Mucosa of descending colon (tissue), 3 donors: ENCODE results near the gene INPP4B. TPM values are rescaled to one million over a fixed set of nuclear protein-coding genes. Genes with fewer than 3 reads are reported as not detected.

Experiments used
- ATAC-seq: fragments of 200-7000 bp; cut with Tn5 transposase; one replicate; pipeline ENCODE4 v1.9.1; 2020; ENCODE audit warnings: mild to moderate bottlenecking, moderate library complexity
- DNase-seq, 3 donors: peaks; one replicate each; pipeline ENCODE4 v3.0.0-alpha.2; 2020
- H3K36me3 ChIP-seq: fragments of 200-600 bp; one replicate; pipeline ENCODE4 v1.8.0; 2021; ENCODE audit warnings: low read depth, mild to moderate bottlenecking
- H3K4me1 ChIP-seq: fragments of 200-600 bp; one replicate; pipeline ENCODE4 v1.8.0; 2021; ENCODE audit warnings: low read depth, mild to moderate bottlenecking
- H3K4me3 ChIP-seq: fragments of 200-600 bp; one replicate; pipeline ENCODE4 v1.8.0; 2021; ENCODE audit warnings: mild to moderate bottlenecking
- H3K9me3 ChIP-seq: fragments of 200-600 bp; one replicate; pipeline ENCODE4 v1.8.0; 2021; ENCODE audit warnings: mild to moderate bottlenecking
- CTCF ChIP-seq: fragments of 200-600 bp; IDR thresholded peaks from one replicate; pipeline ENCODE4 v1.8.0; 2022; ENCODE audit warnings: antibody characterized with exemption, mild to moderate bottlenecking
- intact Hi-C, 2 donors: fragments of 100-400 bp; cut with DNase I in 1 of 2; cut with micrococcal nuclease in 1 of 2; formaldehyde crosslinking; loops; one replicate each; pipeline versions ENCODE4 v1.11.0 to v1.11.1; 2022; cut with DNase I, micrococcal nuclease
- total RNA-seq, 3 donors: library from RNA; stranded (reverse); fragmentation: NEBNext Ultra II Directional in 2 of 3; extraction: Animal tissue kit (Norgen Biotek cat#: 25700) in 2 of 3; gene quantifications; one replicate each; pipeline versions ENCODE4 v1.2.1 to v1.2.4, GENCODE V29; 2021 to 2023
- donor health status: DM: no; HTN: no; CAD: no; lungs with moderate emphysema.
- donor health status: DM: no; HTN: no; CAD: no.
- donor health status: DM: no; HTN: yes; CAD: no.

Gene INPP4B
- total RNA-seq, 3 donors from 2014 or later: 22.2 to 27.3 (median 24.1) TPM

GRCh38 chr4:142556048-142556447 lies 290.1 kb downstream of the INPP4B start:
- H3K4me3 ChIP-seq: no peak overlapping the region
- no peak for DNase-seq
- peak; percentile 94 for ATAC-seq
- intact Hi-C loops: no loop called here
- H3K9me3 ChIP-seq: no peaks in the 10 kb centered on the region
- no peak for TF ChIP-seq CTCF
- peaks cover under 1% of the 10 kb centered on the region for H3K4me1 ChIP-seq
- no peaks in the 10 kb centered on the region for H3K36me3 ChIP-seq

GRCh38 chr4:142554412-142554811 lies 291.7 kb downstream of the INPP4B start:
- no peaks in the 10 kb centered on the region for H3K36me3 ChIP-seq
- no peaks in the 10 kb centered on the region for H3K9me3 ChIP-seq
- DNase-seq (no peak), ATAC-seq (no peak)
- peaks cover 10% of the 10 kb centered on the region for H3K4me1 ChIP-seq
- TF ChIP-seq CTCF: no peak
- H3K4me3 ChIP-seq: no peak overlapping the region
- intact Hi-C loops: no loop called here

GRCh38 chr4:142551517-142552305 lies 294.4 kb downstream of the INPP4B start:
- H3K36me3 ChIP-seq: no peaks in the 10 kb centered on the region
- TF ChIP-seq CTCF: no peak
- intact Hi-C loops: no loop called here
- ATAC-seq (no peak), DNase-seq (no peak)
- H3K4me1 ChIP-seq: peaks cover 12% of the 10 kb centered on the region
- H3K4me3 ChIP-seq: no peak overlapping the region
- no peaks in the 10 kb centered on the region for H3K9me3 ChIP-seq

- peaks cover 12% of the 10 kb centered on the region for H3K4me1 ChIP-seq
- ATAC-seq (peak; percentile 56), DNase-seq (peak in 1 of 3 donors; percentile 34)
- no peaks in the 10 kb centered on the region for H3K9me3 ChIP-seq
- intact Hi-C loops: no loop called here
- no peak for TF ChIP-seq CTCF
- H3K4me3 ChIP-seq: no peak overlapping the region
- H3K36me3 ChIP-seq: no peaks in the 10 kb centered on the region
Observed at GRCh38 chr4:142550965-142551364, 295.1 kb downstream of the INPP4B start.

GRCh38 chr4:142549726-142550463 lies 296.2 kb downstream of the INPP4B start:
- intact Hi-C loops: no loop called here
- no peak overlapping the region for H3K4me3 ChIP-seq
- peaks cover 12% of the 10 kb centered on the region for H3K4me1 ChIP-seq
- DNase-seq (peak in 1 of 3 donors; percentile 9), ATAC-seq (peak; percentile 92)
- TF ChIP-seq CTCF: no peak
- H3K36me3 ChIP-seq: no peaks in the 10 kb centered on the region
- no peaks in the 10 kb centered on the region for H3K9me3 ChIP-seq
